A673 (cell line): Measurements from ENCODE around the gene NEIL3.

Experiments used
- EZH2 ChIP-seq: fragments of 200-600 bp; sonication (generic); IDR thresholded peaks from 2 replicates; pipeline ENCODE4 v1.6.1; 2017; ENCODE audit warnings: borderline replicate concordance, low read depth, mild to moderate bottlenecking, mixed read lengths, antibody characterized with exemption, low read length; ENCODE audit not compliant: poor library complexity, severe bottlenecking
- TF ChIP-seq, protein P1 (sequence below): fragments of 300-800, 200-600 bp; sonication (generic); conservative IDR thresholded peaks from 2 replicates; pipeline ENCODE4 v1.5.1; 2017; ENCODE audit warnings: low read depth, mild to moderate bottlenecking, antibody characterized with exemption, low read length, moderate library complexity, mixed read lengths

DNA sequence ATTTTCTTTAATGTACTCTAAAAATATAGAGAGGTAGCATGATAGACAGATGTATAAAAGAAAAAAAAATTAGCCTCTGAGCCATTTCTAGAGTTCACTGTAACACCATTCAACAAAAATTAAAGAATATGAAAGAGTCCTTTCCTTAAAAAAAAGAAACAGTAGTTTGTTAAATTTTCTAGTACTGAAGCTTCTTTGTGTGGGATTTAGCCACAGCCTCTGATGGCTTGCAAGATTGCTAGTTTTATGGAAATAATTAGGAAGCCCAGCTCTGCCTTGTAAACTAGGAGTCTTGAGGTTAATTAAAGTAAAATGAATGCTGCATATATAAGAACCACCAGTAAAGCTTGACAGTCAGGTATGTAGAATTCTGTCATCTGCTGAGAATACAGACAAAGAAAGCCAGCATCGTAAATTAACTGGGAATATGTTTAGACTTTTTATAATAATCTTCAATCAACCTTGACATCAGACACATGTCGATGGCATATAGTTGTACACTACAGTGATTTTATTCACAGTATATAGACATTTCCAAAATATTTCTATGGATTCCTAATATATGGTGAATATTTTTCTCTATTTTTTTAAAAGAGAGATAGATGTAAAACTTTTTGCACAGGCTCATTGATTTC, 44.8 kb upstream of the NEIL3 start:
- TF ChIP-seq, protein P1, sequence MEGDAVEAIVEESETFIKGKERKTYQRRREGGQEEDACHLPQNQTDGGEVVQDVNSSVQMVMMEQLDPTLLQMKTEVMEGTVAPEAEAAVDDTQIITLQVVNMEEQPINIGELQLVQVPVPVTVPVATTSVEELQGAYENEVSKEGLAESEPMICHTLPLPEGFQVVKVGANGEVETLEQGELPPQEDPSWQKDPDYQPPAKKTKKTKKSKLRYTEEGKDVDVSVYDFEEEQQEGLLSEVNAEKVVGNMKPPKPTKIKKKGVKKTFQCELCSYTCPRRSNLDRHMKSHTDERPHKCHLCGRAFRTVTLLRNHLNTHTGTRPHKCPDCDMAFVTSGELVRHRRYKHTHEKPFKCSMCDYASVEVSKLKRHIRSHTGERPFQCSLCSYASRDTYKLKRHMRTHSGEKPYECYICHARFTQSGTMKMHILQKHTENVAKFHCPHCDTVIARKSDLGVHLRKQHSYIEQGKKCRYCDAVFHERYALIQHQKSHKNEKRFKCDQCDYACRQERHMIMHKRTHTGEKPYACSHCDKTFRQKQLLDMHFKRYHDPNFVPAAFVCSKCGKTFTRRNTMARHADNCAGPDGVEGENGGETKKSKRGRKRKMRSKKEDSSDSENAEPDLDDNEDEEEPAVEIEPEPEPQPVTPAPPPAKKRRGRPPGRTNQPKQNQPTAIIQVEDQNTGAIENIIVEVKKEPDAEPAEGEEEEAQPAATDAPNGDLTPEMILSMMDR = no peak
- TF ChIP-seq EZH2 = no peak
